Fibroblast of lung (primary cell): ENCODE measurements around the gene ZNF280A. TPM values are rescaled to one million over a fixed set of nuclear protein-coding genes. Genes with fewer than 3 reads are reported as not detected.
"Not testable (repeated sequence)": the region's sequence is repeated elsewhere in the genome, so short reads cannot be mapped to it uniquely, and the experiment has no call there.

Experiments used
- DNase-seq, 2 donors: peaks; one replicate each; pipeline versions ENCODE4 v3.0.0 to v3.0.0-alpha.2; 2010; ENCODE audit warnings: low read depth in 2 of 2
- H2AFZ ChIP-seq: 2 replicates; pipeline ENCODE4 v1.5.1; 2012; ENCODE audit warnings: low read length, control low read depth, inconsistent platforms
- H3K27ac ChIP-seq: 2 replicates; pipeline ENCODE4 v1.5.1; 2011; ENCODE audit warnings: low read length, control low read depth; ENCODE audit not compliant: insufficient read depth
- H3K27me3 ChIP-seq: 2 replicates; pipeline ENCODE4 v1.5.1; 2011; ENCODE audit warnings: mild to moderate bottlenecking, low read length; ENCODE audit not compliant: control insufficient read depth, insufficient read depth
- H3K36me3 ChIP-seq: 2 replicates; pipeline ENCODE4 v1.5.1; 2011; ENCODE audit warnings: low read length; ENCODE audit not compliant: control insufficient read depth, insufficient read depth
- H3K4me1 ChIP-seq: 2 replicates; pipeline ENCODE4 v1.5.1; 2011; ENCODE audit warnings: low read length; ENCODE audit not compliant: control insufficient read depth, insufficient read depth; ENCODE audit errors: extremely low read depth
- H3K4me2 ChIP-seq: 2 replicates; pipeline ENCODE4 v1.5.1; 2011; ENCODE audit warnings: low read length, control low read depth; ENCODE audit not compliant: insufficient read depth; ENCODE audit errors: extremely low read depth
- H3K4me3 ChIP-seq, 4 experiments: fragments of 200-600 bp in 1 of 4; sonication (generic) in 1 of 4; replicated peaks in 1 of 4; 2 replicates each; pipeline ENCODE4 v1.5.1; 2011 to 2016; ENCODE audit warnings: low read length in 4 of 4, low read depth in 3 of 4, mild to moderate bottlenecking in 3 of 4, control low read depth in 2 of 4, inconsistent platforms in 1 of 4, mixed read lengths in 1 of 4; ENCODE audit not compliant: insufficient read depth in 1 of 4; ENCODE audit errors: control extremely low read depth in 1 of 4
- H3K79me2 ChIP-seq: 2 replicates; pipeline ENCODE4 v1.5.1; 2012; ENCODE audit warnings: mild to moderate bottlenecking, low read length, inconsistent platforms; ENCODE audit not compliant: control insufficient read depth, insufficient read depth
- H3K9ac ChIP-seq: 2 replicates; pipeline ENCODE4 v1.5.1; 2011; ENCODE audit warnings: mild to moderate bottlenecking, low read length, control low read depth; ENCODE audit not compliant: insufficient read depth
- H3K9me3 ChIP-seq: 2 replicates; pipeline ENCODE4 v1.5.1; 2012; ENCODE audit warnings: low read depth, low read length; ENCODE audit not compliant: control insufficient read depth, insufficient read depth
- H4K20me1 ChIP-seq: 2 replicates; pipeline ENCODE4 v1.5.1; 2011; ENCODE audit warnings: low read length; ENCODE audit not compliant: control insufficient read depth, insufficient read depth; ENCODE audit errors: extremely low read depth
- EZH2 ChIP-seq: IDR thresholded peaks from 2 replicates; pipeline ENCODE4 v1.5.1; 2012; ENCODE audit warnings: low read length, control low read depth, mild to moderate bottlenecking; ENCODE audit errors: missing control alignments
- polyA plus RNA-seq, 2 donors: library from polyadenylated mRNA; depleted of rRNA in 1 of 2; stranded (reverse) in 1 of 2; unstranded in 1 of 2; fragments of >200 nt; gene quantifications; 2 replicates each; pipeline ENCODE4 v1.2.1, GENCODE V29; 2011 to 2012; ENCODE audit warnings: missing spikeins in 1 of 2
- total RNA-seq: library from RNA; depleted of rRNA; stranded (reverse); fragments of >200 nt; gene quantifications from 2 replicates; pipeline ENCODE4 v1.2.1, GENCODE V29; 2014
- TF ChIP-seq, protein P1 (sequence below), 2 donors: IDR thresholded peaks in 1 of 2; conservative IDR thresholded peaks in 1 of 2; 1 replicate in 1 of 2; 2 replicates in 1 of 2; pipeline ENCODE4 v1.5.1; 2011 to 2012; ENCODE audit warnings: low read length in 2 of 2, control low read depth in 1 of 2, inconsistent platforms in 1 of 2, low read depth in 1 of 2, mild to moderate bottlenecking in 1 of 2

The ZNF280A gene
- total and polyA plus RNA-seq, 2 donors (not counting 1 experiment from before 2014, with no cell fraction given), result not detected

- Histone ChIP-seq H3K4me1 (no peaks in the 10 kb centered on the region), H3K4me3 (no peak overlapping the region), H3K4me2 (no peak overlapping the region), H3K27ac (no peak overlapping the region), H3K9me3 (no peaks in the 10 kb centered on the region), H3K27me3 (no peaks in the 10 kb centered on the region), H2AFZ (no peak overlapping the region), H3K36me3 (no peaks in the 10 kb centered on the region), H3K79me2 (no peaks in the 10 kb centered on the region), H3K9ac (no peak overlapping the region), H4K20me1 (no peaks in the 10 kb centered on the region)
- TF ChIP-seq EZH2, result no peak
- TF ChIP-seq, protein P1, sequence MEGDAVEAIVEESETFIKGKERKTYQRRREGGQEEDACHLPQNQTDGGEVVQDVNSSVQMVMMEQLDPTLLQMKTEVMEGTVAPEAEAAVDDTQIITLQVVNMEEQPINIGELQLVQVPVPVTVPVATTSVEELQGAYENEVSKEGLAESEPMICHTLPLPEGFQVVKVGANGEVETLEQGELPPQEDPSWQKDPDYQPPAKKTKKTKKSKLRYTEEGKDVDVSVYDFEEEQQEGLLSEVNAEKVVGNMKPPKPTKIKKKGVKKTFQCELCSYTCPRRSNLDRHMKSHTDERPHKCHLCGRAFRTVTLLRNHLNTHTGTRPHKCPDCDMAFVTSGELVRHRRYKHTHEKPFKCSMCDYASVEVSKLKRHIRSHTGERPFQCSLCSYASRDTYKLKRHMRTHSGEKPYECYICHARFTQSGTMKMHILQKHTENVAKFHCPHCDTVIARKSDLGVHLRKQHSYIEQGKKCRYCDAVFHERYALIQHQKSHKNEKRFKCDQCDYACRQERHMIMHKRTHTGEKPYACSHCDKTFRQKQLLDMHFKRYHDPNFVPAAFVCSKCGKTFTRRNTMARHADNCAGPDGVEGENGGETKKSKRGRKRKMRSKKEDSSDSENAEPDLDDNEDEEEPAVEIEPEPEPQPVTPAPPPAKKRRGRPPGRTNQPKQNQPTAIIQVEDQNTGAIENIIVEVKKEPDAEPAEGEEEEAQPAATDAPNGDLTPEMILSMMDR (conservative IDR thresholded peaks at IDR 0.05 in 1 of 2, IDR thresholded peaks at IDR 0.05 in 1 of 2; ENCODE audit: low read depth in 1 of 2, low read length in 2 of 2), result no peak
- no peak for DNase-seq
Measured at GRCh38 chr22:22533863-22534262, 13.8 kb upstream of the ZNF280A start.

GRCh38 chr22:22533417-22533816 lies 13.3 kb upstream of the ZNF280A start:
- H4K20me1 ChIP-seq, result no peaks in the 10 kb centered on the region
- H3K4me2 ChIP-seq, result no peak overlapping the region
- H3K27ac ChIP-seq, result no peak overlapping the region
- no peaks in the 10 kb centered on the region for H3K27me3 ChIP-seq
- no peaks in the 10 kb centered on the region for H3K79me2 ChIP-seq
- H3K4me3 ChIP-seq, result no peak overlapping the region
- no peaks in the 10 kb centered on the region for H3K9me3 ChIP-seq
- H3K4me1 ChIP-seq, result no peaks in the 10 kb centered on the region
- no peak overlapping the region for H3K9ac ChIP-seq
- DNase-seq, result no peak
- H2AFZ ChIP-seq, result no peak overlapping the region
- no peaks in the 10 kb centered on the region for H3K36me3 ChIP-seq
- no peak for TF ChIP-seq EZH2
- TF ChIP-seq, protein P1 (conservative IDR thresholded peaks at IDR 0.05 in 1 of 2, IDR thresholded peaks at IDR 0.05 in 1 of 2; ENCODE audit: low read depth in 1 of 2, low read length in 2 of 2), result no peak

- not testable (repeated sequence) for H3K4me2 ChIP-seq, DNase-seq, H4K20me1 ChIP-seq, H3K9me3 ChIP-seq, H3K36me3 ChIP-seq, H3K9ac ChIP-seq, H3K4me3 ChIP-seq, H3K79me2 ChIP-seq, H3K27ac ChIP-seq, H3K27me3 ChIP-seq, H2AFZ ChIP-seq, H3K4me1 ChIP-seq
Measured at GRCh38 chr22:22532547-22533071, 12.5 kb upstream of the ZNF280A start.
